Ascending aorta (tissue), 2 donors: Measurements from ENCODE around the gene ARHGEF1. TPM values are rescaled to one million over a fixed set of nuclear protein-coding genes. Genes with fewer than 3 reads are reported as not detected.
"Not testable (repeated sequence)": the region's sequence is repeated elsewhere in the genome, so short reads cannot be mapped to it uniquely, and the experiment has no call there.

Source experiments
- DNase-seq, 2 donors: peaks; one replicate each; pipeline ENCODE4 v3.0.0-alpha.2; 2019; ENCODE audit warnings: low spot score in 2 of 2
- H3K27ac ChIP-seq, 2 donors: fragments of 200-600 bp; sonication (generic); one replicate each; pipeline ENCODE4 v1.5.1; 2016 to 2017; ENCODE audit warnings: mild to moderate bottlenecking in 1 of 2
- H3K27me3 ChIP-seq: fragments of 200-600 bp; sonication (generic); one replicate; pipeline ENCODE4 v1.5.1; 2017
- H3K36me3 ChIP-seq, 2 donors: fragments of 200-600 bp; sonication (generic); one replicate each; pipeline ENCODE4 v1.5.1; 2016
- H3K4me1 ChIP-seq, 2 donors: fragments of 200-600 bp; sonication (generic); one replicate each; pipeline ENCODE4 v1.5.1; 2016 to 2017; ENCODE audit warnings: mild to moderate bottlenecking in 1 of 2
- H3K4me3 ChIP-seq, 2 donors: fragments of 200-600 bp; sonication (generic); one replicate each; pipeline ENCODE4 v1.5.1; 2016 to 2017; ENCODE audit warnings: mild to moderate bottlenecking in 1 of 2
- H3K9me3 ChIP-seq, 2 donors: fragments of 200-600 bp; sonication (generic); one replicate each; pipeline ENCODE4 v1.5.1; 2016
- CTCF ChIP-seq, 3 experiments: fragments of 200-600 bp in 2 of 3; fragments of 450-650 bp in 1 of 3; sonication (generic) in 2 of 3; IDR thresholded peaks; one replicate each; pipeline ENCODE4 v1.5.1; 2016 to 2019; ENCODE audit warnings: antibody characterized with exemption in 3 of 3, mild to moderate bottlenecking in 1 of 3, moderate library complexity in 1 of 3
- intact Hi-C: fragments of 100-400 bp; cut with DNase I; formaldehyde crosslinking; loops from one replicate; pipeline ENCODE4 v1.15.1; 2023
- total RNA-seq: library from RNA; depleted of rRNA; stranded (reverse); fragments of >200 nt; gene quantifications from one replicate; pipeline ENCODE4 v1.1.0, GENCODE V29; 2016

The ARHGEF1 gene
- total RNA-seq, 1 donor from 2014 or later = 178 TPM

GRCh38 chr19:41913538-41914423, 30.8 kb downstream of the ARHGEF1 start:
- DNase-seq = no peak
- intact Hi-C loops = no loop called here
- no peak overlapping the region for H3K27ac ChIP-seq
- H3K4me1 ChIP-seq = no peaks in the 10 kb centered on the region
- TF ChIP-seq CTCF (IDR thresholded peaks at IDR 0.05) = no peak
- no peaks in the 10 kb centered on the region for H3K36me3 ChIP-seq
- H3K4me3 ChIP-seq = no peak overlapping the region
- no peaks in the 10 kb centered on the region for H3K9me3 ChIP-seq
- peaks cover 20% of the 10 kb centered on the region for H3K27me3 ChIP-seq

- intact Hi-C loops, H3K4me1 ChIP-seq, DNase-seq, H3K27ac ChIP-seq, H3K9me3 ChIP-seq, H3K36me3 ChIP-seq, H3K4me3 ChIP-seq: not testable (repeated sequence)
- peaks cover 20% of the 10 kb centered on the region for H3K27me3 ChIP-seq
Observed at GRCh38 chr19:41914424-41914834, 31.4 kb downstream of the ARHGEF1 start.

- H3K27me3 ChIP-seq = peaks cover 20% of the 10 kb centered on the region
- TF ChIP-seq CTCF (IDR thresholded peaks at IDR 0.05) = no peak
- no peak for DNase-seq
- H3K4me1 ChIP-seq = no peaks in the 10 kb centered on the region
- no peak overlapping the region for H3K27ac ChIP-seq
- no peaks in the 10 kb centered on the region for H3K9me3 ChIP-seq
- intact Hi-C loops = no loop called here
- no peak overlapping the region for H3K4me3 ChIP-seq
- no peaks in the 10 kb centered on the region for H3K36me3 ChIP-seq
Observed at GRCh38 chr19:41915021-41915775, 32.2 kb downstream of the ARHGEF1 start.

- no peaks in the 10 kb centered on the region for H3K4me1 ChIP-seq
- no peak overlapping the region for H3K4me3 ChIP-seq
- no peak for TF ChIP-seq CTCF (IDR thresholded peaks at IDR 0.05)
- H3K9me3 ChIP-seq = no peaks in the 10 kb centered on the region
- no peak overlapping the region for H3K27ac ChIP-seq
- intact Hi-C loops = no loop called here
- peaks cover 26% of the 10 kb centered on the region for H3K27me3 ChIP-seq
- H3K36me3 ChIP-seq = no peaks in the 10 kb centered on the region
- no peak for DNase-seq
Observed at GRCh38 chr19:41915776-41916414, 32.9 kb downstream of the ARHGEF1 start.

GRCh38 chr19:41917676-41918075, 34.7 kb downstream of the ARHGEF1 start:
- Histone ChIP-seq H3K36me3 (no peaks in the 10 kb centered on the region), H3K4me1 (no peaks in the 10 kb centered on the region), H3K27me3 (peaks cover 39% of the 10 kb centered on the region), H3K27ac (no peak overlapping the region), H3K9me3 (no peaks in the 10 kb centered on the region), H3K4me3 (no peak overlapping the region)
- TF ChIP-seq CTCF (IDR thresholded peaks at IDR 0.05) = no peak
- DNase-seq = no peak
- intact Hi-C loops = no loop called here
